Panc1 (cell line): Measurements from ENCODE around the gene PARVB. TPM values are rescaled to one million over a fixed set of nuclear protein-coding genes. Genes with fewer than 3 reads are reported as not detected.

ENCODE experiments used
- ATAC-seq: fragments of 200-7000 bp; cut with Tn5 transposase; 2 replicates; pipeline ENCODE4 v1.9.1; 2020; ENCODE audit warnings: mild to moderate bottlenecking, moderate library complexity
- BruUV-seq: library from RNA; stranded (reverse); fragments of 400-500 nt; replicated peaks from 2 replicates; lab custom pipeline; 2021; lab: Mats Ljungman, UMichigan
- CTCF ChIA-PET: fragments of 300-600 bp; sonication (Branson Sonifier 250); formaldehyde crosslinking; loops from one replicate; lab custom pipeline; 2022; ENCODE audit warnings: antibody characterized with exemption; lab: Charles Lee
- POLR2A ChIA-PET: fragments of 300-600 bp; sonication (Branson Sonifier 250); formaldehyde crosslinking; loops from one replicate; lab custom pipeline; 2022; ENCODE audit warnings: antibody characterized with exemption; lab: Charles Lee
- DNase-seq: peaks from one replicate; pipeline ENCODE4 v3.0.0-alpha.2; 2010; ENCODE audit warnings: low read depth, low spot score
- H3K27ac ChIP-seq: 2 replicates; pipeline ENCODE4 v1.5.1; 2011; ENCODE audit warnings: mild to moderate bottlenecking, low read length, inconsistent platforms
- H3K27me3 ChIP-seq: fragments of 200-500 bp; sonication (Bioruptor generic); 2 replicates; pipeline ENCODE4 v1.6.0; 2014; ENCODE audit warnings: low read length, inconsistent platforms; ENCODE audit not compliant: control insufficient read depth, insufficient read depth
- H3K36me3 ChIP-seq: fragments of 200-500 bp; sonication (Bioruptor generic); 2 replicates; pipeline ENCODE4 v1.5.1; 2014; ENCODE audit warnings: inconsistent platforms, mild to moderate bottlenecking, low read length, moderate library complexity; ENCODE audit not compliant: control insufficient read depth, insufficient read depth
- H3K4me1 ChIP-seq: 2 replicates; pipeline ENCODE4 v1.5.1; 2011; ENCODE audit warnings: inconsistent platforms, mild to moderate bottlenecking, low read length, moderate library complexity; ENCODE audit not compliant: control insufficient read depth, insufficient read depth
- H3K4me3 ChIP-seq, 2 experiments: 2 replicates each; pipeline ENCODE4 v1.5.1; 2011 to 2012; ENCODE audit warnings: low read depth in 2 of 2, low read length in 2 of 2, mild to moderate bottlenecking in 2 of 2, inconsistent platforms in 1 of 2, moderate library complexity in 1 of 2
- H3K9me3 ChIP-seq: fragments of 200-500 bp; sonication (Bioruptor generic); 2 replicates; pipeline ENCODE4 v1.5.1; 2014; ENCODE audit warnings: low read depth, mild to moderate bottlenecking, inconsistent platforms, low read length, moderate library complexity; ENCODE audit not compliant: control insufficient read depth, insufficient read depth
- CTCF ChIP-seq: fragments of 450-650 bp; IDR thresholded peaks from 2 replicates; pipeline ENCODE4 v1.5.1; 2017; ENCODE audit warnings: mild to moderate bottlenecking
- POLR2AphosphoS5 ChIP-seq: IDR thresholded peaks from 2 replicates; pipeline ENCODE4 v1.6.1; 2012; ENCODE audit warnings: mild to moderate bottlenecking, low read depth, low read length, moderate library complexity
- SIN3A ChIP-seq: IDR thresholded peaks from 2 replicates; pipeline ENCODE4 v1.6.1; 2012; ENCODE audit warnings: low read depth, mild to moderate bottlenecking, low read length, moderate library complexity, borderline replicate concordance; ENCODE audit not compliant: insufficient read depth
- TCF7L2 ChIP-seq: IDR thresholded peaks from 2 replicates; pipeline ENCODE4 v1.6.1; 2011; ENCODE audit warnings: mild to moderate bottlenecking, low read depth, low read length, inconsistent platforms
- in situ Hi-C: cut with HindIII; loops from 2 replicates; pipeline ENCODE4 v1.10.0; 2016; ENCODE audit warnings: low sequenced_read_pairs, low pct_unique_long_range_greater_than_20kb
- intact Hi-C: fragments of 100-400 bp; cut with micrococcal nuclease; formaldehyde crosslinking; loops from one replicate; pipeline ENCODE4 v1.10.0; 2022; ENCODE audit not compliant: unreplicated experiment
- total RNA-seq: library from RNA; stranded (reverse); gene quantifications from one replicate; pipeline ENCODE4 v1.2.1, GENCODE V29; 2021; ENCODE audit not compliant: unreplicated experiment
- TF ChIP-seq, protein P1 (sequence below), 2 experiments: IDR thresholded peaks; 2 replicates each; pipeline ENCODE4 v1.6.1; 2011 to 2012; ENCODE audit warnings: low read depth in 2 of 2, control low read depth in 1 of 2, low read length in 1 of 2, mild to moderate bottlenecking in 1 of 2, moderate library complexity in 1 of 2; ENCODE audit not compliant: insufficient read depth in 1 of 2

The PARVB gene
- total RNA-seq, 1 experiment from 2014 or later, result 28.1 TPM

- no peak for ATAC-seq
- CTCF ChIA-PET, result no interaction called here
These were observed 11.9 kb upstream of the PARVB start for GRCh38 chr22:44012162-44012561.

DNA sequence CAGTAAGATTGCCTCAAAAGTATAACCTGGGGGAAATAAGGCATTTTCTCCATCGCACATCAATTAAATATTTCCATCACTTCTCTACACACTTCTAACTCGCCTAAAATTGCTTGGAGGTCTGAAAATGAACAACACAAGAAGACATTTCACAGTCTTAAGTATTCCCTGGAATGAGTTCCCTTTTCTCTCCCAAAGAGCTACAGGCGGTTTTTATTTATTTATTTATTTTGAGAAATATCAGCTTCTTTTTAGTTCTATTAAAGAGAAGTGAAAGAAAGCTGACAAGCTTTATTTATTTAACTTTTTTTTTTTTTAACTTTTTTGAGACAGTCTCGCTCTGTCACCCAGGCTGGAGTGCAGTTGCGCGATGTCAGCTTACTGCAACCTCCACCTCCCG, 11.5 kb upstream of the PARVB start:
- no peaks in the 10 kb centered on the region for H3K4me1 ChIP-seq
- H3K4me3 ChIP-seq, result no peak overlapping the region
- no peaks in the 10 kb centered on the region for H3K9me3 ChIP-seq
- BruUV-seq, result no TSS peak
- CTCF ChIA-PET, result interaction anchor here (0.6 kb wide), 1 partner anchor 73 kb away, joined by 3 read pairs; no protein-coding TSS in a partner anchor
- POLR2A ChIA-PET, result interaction anchor here (0.6 kb wide), 1 partner anchor 759 kb away, joined by 11 read pairs; no protein-coding TSS in a partner anchor
- ATAC-seq (no peak), DNase-seq (no peak)
- no peak for TF ChIP-seq CTCF
- TF ChIP-seq TCF7L2, result no peak
- TF ChIP-seq, protein P1, sequence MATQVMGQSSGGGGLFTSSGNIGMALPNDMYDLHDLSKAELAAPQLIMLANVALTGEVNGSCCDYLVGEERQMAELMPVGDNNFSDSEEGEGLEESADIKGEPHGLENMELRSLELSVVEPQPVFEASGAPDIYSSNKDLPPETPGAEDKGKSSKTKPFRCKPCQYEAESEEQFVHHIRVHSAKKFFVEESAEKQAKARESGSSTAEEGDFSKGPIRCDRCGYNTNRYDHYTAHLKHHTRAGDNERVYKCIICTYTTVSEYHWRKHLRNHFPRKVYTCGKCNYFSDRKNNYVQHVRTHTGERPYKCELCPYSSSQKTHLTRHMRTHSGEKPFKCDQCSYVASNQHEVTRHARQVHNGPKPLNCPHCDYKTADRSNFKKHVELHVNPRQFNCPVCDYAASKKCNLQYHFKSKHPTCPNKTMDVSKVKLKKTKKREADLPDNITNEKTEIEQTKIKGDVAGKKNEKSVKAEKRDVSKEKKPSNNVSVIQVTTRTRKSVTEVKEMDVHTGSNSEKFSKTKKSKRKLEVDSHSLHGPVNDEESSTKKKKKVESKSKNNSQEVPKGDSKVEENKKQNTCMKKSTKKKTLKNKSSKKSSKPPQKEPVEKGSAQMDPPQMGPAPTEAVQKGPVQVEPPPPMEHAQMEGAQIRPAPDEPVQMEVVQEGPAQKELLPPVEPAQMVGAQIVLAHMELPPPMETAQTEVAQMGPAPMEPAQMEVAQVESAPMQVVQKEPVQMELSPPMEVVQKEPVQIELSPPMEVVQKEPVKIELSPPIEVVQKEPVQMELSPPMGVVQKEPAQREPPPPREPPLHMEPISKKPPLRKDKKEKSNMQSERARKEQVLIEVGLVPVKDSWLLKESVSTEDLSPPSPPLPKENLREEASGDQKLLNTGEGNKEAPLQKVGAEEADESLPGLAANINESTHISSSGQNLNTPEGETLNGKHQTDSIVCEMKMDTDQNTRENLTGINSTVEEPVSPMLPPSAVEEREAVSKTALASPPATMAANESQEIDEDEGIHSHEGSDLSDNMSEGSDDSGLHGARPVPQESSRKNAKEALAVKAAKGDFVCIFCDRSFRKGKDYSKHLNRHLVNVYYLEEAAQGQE (IDR thresholded peaks at IDR 0.05; ENCODE audit: insufficient read depth in 1 of 2, low read depth in 2 of 2, low read length in 1 of 2), result no peak
- TF ChIP-seq SIN3A, result no peak
- no peak for TF ChIP-seq POLR2AphosphoS5
- no peak overlapping the region for H3K27ac ChIP-seq
- intact Hi-C loops (no loop called here), in situ Hi-C loops (no loop called here)
- H3K36me3 ChIP-seq, result no peaks in the 10 kb centered on the region
- H3K27me3 ChIP-seq, result no peaks in the 10 kb centered on the region

More at GRCh38 chr22:44012162-44012561, 11.9 kb upstream of the PARVB start:
- no peaks in the 10 kb centered on the region for H3K27me3 ChIP-seq
- intact Hi-C loops, result no loop called here
- POLR2A ChIA-PET, result no interaction called here
- H3K27ac ChIP-seq, result no peak overlapping the region
- no peak for TF ChIP-seq CTCF
- no peak for TF ChIP-seq SIN3A
- no peak for TF ChIP-seq POLR2AphosphoS5
- TF ChIP-seq TCF7L2, result no peak
- H3K9me3 ChIP-seq, result no peaks in the 10 kb centered on the region
- no peak overlapping the region for H3K4me3 ChIP-seq
- H3K36me3 ChIP-seq, result no peaks in the 10 kb centered on the region
- in situ Hi-C loops, result no loop called here
- no peak for DNase-seq
- no TSS peak for BruUV-seq
- H3K4me1 ChIP-seq, result no peaks in the 10 kb centered on the region
